ENCODE data around the gene NTF3.

NTF3 gene

DNA sequence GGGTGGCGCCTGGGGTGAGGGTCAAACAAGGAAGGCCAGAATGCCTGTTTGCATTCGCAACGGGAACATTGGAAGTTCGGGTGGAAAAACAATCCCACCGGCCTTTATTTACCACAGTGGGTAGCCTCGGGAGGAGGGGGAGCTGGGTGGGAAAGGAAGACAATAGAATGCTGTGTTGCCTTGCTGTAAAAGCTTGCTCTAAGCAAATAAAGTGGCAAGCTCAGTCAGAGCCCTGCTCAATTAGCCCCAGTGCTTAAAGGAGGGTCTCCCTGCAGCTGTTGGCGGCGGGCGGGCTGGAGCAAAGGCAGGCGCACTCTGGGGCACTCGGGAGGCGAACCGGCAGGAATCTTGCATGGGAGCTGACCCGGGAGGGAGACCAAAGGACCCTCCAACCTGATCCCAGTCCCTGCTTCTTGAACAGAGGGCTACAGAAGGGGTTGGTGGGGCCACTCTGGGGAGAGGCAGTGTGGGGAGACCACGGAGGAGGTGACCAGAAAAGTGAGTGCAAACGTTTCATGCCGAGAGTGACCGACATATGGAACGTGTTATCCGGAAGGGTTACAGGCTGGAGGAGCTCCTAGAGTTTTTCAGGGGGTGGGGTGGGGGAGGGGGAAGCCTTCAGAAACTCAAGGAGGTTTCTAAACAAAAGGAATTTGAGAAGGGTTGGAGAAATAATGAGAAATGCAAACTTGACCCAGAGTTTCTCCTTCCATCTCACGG lies 48.5 kb downstream of the NTF3 start (continued):
- TF ChIP-seq, protein P1, sequence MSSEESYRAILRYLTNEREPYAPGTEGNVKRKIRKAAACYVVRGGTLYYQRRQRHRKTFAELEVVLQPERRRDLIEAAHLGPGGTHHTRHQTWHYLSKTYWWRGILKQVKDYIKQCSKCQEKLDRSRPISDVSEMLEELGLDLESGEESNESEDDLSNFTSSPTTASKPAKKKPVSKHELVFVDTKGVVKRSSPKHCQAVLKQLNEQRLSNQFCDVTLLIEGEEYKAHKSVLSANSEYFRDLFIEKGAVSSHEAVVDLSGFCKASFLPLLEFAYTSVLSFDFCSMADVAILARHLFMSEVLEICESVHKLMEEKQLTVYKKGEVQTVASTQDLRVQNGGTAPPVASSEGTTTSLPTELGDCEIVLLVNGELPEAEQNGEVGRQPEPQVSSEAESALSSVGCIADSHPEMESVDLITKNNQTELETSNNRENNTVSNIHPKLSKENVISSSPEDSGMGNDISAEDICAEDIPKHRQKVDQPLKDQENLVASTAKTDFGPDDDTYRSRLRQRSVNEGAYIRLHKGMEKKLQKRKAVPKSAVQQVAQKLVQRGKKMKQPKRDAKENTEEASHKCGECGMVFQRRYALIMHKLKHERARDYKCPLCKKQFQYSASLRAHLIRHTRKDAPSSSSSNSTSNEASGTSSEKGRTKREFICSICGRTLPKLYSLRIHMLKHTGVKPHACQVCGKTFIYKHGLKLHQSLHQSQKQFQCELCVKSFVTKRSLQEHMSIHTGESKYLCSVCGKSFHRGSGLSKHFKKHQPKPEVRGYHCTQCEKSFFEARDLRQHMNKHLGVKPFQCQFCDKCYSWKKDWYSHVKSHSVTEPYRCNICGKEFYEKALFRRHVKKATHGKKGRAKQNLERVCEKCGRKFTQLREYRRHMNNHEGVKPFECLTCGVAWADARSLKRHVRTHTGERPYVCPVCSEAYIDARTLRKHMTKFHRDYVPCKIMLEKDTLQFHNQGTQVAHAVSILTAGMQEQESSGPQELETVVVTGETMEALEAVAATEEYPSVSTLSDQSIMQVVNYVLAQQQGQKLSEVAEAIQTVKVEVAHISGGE (tag by site-specific recombination; conservative IDR thresholded peaks at IDR 0.05; ENCODE audit: low read depth) = no peak
- TF ChIP-seq ZNF311 (tag by site-specific recombination; IDR thresholded peaks at IDR 0.05; ENCODE audit: borderline replicate concordance) = no peak
- no peak for TF ChIP-seq ZBTB8A (tag by site-specific recombination; IDR thresholded peaks at IDR 0.05)
- TF ChIP-seq ZNF548 (tag by site-specific recombination; IDR thresholded peaks at IDR 0.05) = no peak
- TF ChIP-seq ZFP37 (tag by site-specific recombination; IDR thresholded peaks at IDR 0.05) = no peak

DNA sequence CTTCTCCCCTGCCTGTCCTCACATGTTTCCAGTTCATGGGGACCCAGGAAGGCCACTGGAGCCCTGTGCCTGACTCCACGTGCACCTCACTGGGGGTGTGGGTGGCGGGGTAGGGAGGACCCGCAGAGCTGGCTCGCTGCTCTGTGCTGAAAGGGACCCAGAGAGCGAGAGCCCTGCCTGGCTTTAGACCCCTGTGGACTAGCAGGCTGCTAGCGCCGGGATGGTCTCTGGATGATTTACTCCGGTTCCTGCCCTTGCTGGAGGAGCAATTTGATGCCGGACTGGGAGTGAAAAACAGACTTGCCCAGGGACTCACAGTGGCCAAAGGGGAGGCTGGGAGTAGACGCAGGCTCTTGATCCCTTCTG lies 49.0 kb downstream of the NTF3 start:
- CTCF ChIA-PET = no interaction called here
- Histone ChIP-seq H3K4me3 (ENCODE audit: low read depth, low read length) (no peak overlapping the region), H3K4me1 (ENCODE audit: control insufficient read depth, insufficient read depth, low read length) (no peaks in the 10 kb centered on the region), H3K9me3 (ENCODE audit: control insufficient read depth, insufficient read depth, low read depth, low read length) (no peaks in the 10 kb centered on the region), H3K27ac (ENCODE audit: extremely low read depth, low read depth, low read length) (no peak overlapping the region), H3K36me3 (ENCODE audit: control insufficient read depth in 2 of 2, insufficient read depth in 1 of 2, low read length in 2 of 2) (no peaks in the 10 kb centered on the region; a peak in 1 of 3 replicates)
- POLR2A ChIA-PET = no interaction called here
- TF ChIP-seq, protein P2, sequence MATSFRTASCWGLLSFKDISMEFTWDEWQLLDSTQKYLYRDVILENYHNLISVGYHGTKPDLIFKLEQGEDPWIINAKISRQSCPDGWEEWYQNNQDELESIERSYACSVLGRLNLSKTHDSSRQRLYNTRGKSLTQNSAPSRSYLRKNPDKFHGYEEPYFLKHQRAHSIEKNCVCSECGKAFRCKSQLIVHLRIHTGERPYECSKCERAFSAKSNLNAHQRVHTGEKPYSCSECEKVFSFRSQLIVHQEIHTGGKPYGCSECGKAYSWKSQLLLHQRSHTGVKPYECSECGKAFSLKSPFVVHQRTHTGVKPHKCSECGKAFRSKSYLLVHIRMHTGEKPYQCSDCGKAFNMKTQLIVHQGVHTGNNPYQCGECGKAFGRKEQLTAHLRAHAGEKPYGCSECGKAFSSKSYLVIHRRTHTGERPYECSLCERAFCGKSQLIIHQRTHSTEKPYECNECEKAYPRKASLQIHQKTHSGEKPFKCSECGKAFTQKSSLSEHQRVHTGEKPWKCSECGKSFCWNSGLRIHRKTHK (tag by site-specific recombination; IDR thresholded peaks at IDR 0.05) = no peak
- TF ChIP-seq ZNF654 (tag by site-specific recombination; IDR thresholded peaks at IDR 0.05; ENCODE audit: low read depth) (no peak), YY2 (tag by site-specific recombination; IDR thresholded peaks at IDR 0.05) (no peak), ZNF16 (tag by site-specific recombination; IDR thresholded peaks at IDR 0.05; ENCODE audit: low read depth) (no peak), BCL11A (tag by site-specific recombination; IDR thresholded peaks at IDR 0.05; ENCODE audit: low read depth) (no peak)

DNA sequence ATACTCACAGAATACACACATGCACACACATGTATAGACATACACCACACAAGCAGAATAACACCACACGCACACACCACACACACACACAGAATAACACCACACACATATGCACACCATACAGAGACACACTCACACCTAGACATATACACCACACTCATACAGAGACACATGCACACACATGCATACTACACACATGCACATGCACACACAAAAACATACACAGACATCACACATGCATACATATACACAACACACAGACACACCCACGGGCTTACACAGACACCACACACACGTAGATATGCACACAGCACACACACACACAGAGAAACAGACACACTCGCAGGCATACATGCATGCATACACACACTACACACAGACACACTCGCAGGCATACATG lies 49.7 kb downstream of the NTF3 start:
- CTCF ChIA-PET = no interaction called here
- H3K4me3 ChIP-seq (ENCODE audit: low read depth, low read length) = no peak overlapping the region
- H3K36me3 ChIP-seq (ENCODE audit: control insufficient read depth in 2 of 2, insufficient read depth in 1 of 2, low read length in 2 of 2) = no peaks in the 10 kb centered on the region; a peak in 1 of 3 replicates
- TF ChIP-seq ZNF530 (tag by site-specific recombination; IDR thresholded peaks at IDR 0.05; ENCODE audit: low read depth) = no peak
- no peak for TF ChIP-seq ZNF140 (tag by site-specific recombination; IDR thresholded peaks at IDR 0.05)
- TF ChIP-seq SALL2 (tag by site-specific recombination; IDR thresholded peaks at IDR 0.05; ENCODE audit: borderline replicate concordance) = 0 out of 2 replicates have a peak, but pooled peaks have one; percentile 40
- TF ChIP-seq, protein P3, sequence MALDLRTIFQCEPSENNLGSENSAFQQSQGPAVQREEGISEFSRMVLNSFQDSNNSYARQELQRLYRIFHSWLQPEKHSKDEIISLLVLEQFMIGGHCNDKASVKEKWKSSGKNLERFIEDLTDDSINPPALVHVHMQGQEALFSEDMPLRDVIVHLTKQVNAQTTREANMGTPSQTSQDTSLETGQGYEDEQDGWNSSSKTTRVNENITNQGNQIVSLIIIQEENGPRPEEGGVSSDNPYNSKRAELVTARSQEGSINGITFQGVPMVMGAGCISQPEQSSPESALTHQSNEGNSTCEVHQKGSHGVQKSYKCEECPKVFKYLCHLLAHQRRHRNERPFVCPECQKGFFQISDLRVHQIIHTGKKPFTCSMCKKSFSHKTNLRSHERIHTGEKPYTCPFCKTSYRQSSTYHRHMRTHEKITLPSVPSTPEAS (tag by site-specific recombination; IDR thresholded peaks at IDR 0.05) = 0 out of 2 replicates have a peak, but pooled peaks have one; percentile 41
- H3K27ac ChIP-seq (ENCODE audit: extremely low read depth, low read depth, low read length) = no peak overlapping the region
- no peaks in the 10 kb centered on the region for H3K9me3 ChIP-seq (ENCODE audit: control insufficient read depth, insufficient read depth, low read depth, low read length)
- POLR2A ChIA-PET = no interaction called here
- H3K4me1 ChIP-seq (ENCODE audit: control insufficient read depth, insufficient read depth, low read length) = no peaks in the 10 kb centered on the region
